ENCODE results near the gene TRPM3.

GRCh38 chr9:70887826-70888225 lies 233.6 kb downstream of the TRPM3 start:
- TF ChIP-seq POLR2A (IDR thresholded peaks at IDR 0.05) (no peak), CTCF (IDR thresholded peaks at IDR 0.05) (no peak)
